HepG2 (cell line): ENCODE results near the gene ZFYVE26.

Source experiments
- CHD2 ChIP-seq: IDR thresholded peaks from 2 replicates; pipeline ENCODE4 v1.6.1; 2011; ENCODE audit warnings: low read depth, low read length, improper control_type of control experiment
- ELF3 ChIP-seq: IDR thresholded peaks from 2 replicates; pipeline ENCODE4 v1.6.1; 2016; ENCODE audit warnings: missing genetic modification reagents, missing compliant biosample characterization
- ESRRA ChIP-seq: sonication (generic); formaldehyde crosslinking; IDR thresholded peaks from 2 replicates; pipeline ENCODE4 v1.5.1; 2020; ENCODE audit warnings: mild to moderate bottlenecking, low read depth, missing genetic modification reagents
- FIP1L1 ChIP-seq: fragments of 200-400 bp; formaldehyde crosslinking; IDR thresholded peaks from 2 replicates; pipeline ENCODE4 v1.6.1; 2018; ENCODE audit warnings: low read depth, mild to moderate bottlenecking, low read length, moderate library complexity, borderline replicate concordance; ENCODE audit not compliant: insufficient read depth
- GABPB1 ChIP-seq: IDR thresholded peaks from 2 replicates; pipeline ENCODE4 v1.6.1; 2016; ENCODE audit warnings: mild to moderate bottlenecking, missing genetic modification reagents, moderate library complexity, missing compliant biosample characterization
- MED1 ChIP-seq: sonication (generic); formaldehyde crosslinking; IDR thresholded peaks from 2 replicates; pipeline ENCODE4 v1.4.0; 2020; ENCODE audit warnings: missing genetic modification reagents
- PHB2 ChIP-seq: fragments of 450-650 bp; IDR thresholded peaks from 2 replicates; pipeline ENCODE4 v1.6.1; 2018; ENCODE audit not compliant: partially characterized antibody
- PRPF4 ChIP-seq: fragments of 200-400 bp; formaldehyde crosslinking; IDR thresholded peaks from 2 replicates; pipeline ENCODE4 v1.6.1; 2016; ENCODE audit warnings: low read length, low read depth; ENCODE audit not compliant: poor library complexity, severe bottlenecking
- TFE3 ChIP-seq: IDR thresholded peaks from 2 replicates; pipeline ENCODE4 v1.6.1; 2016
- TSC22D2 ChIP-seq: sonication (generic); formaldehyde crosslinking; IDR thresholded peaks from 2 replicates; pipeline ENCODE4 v1.5.1; 2020; ENCODE audit warnings: missing genetic modification reagents, mild to moderate bottlenecking, borderline replicate concordance
- ZBTB21 ChIP-seq: sonication (generic); formaldehyde crosslinking; IDR thresholded peaks from 2 replicates; pipeline ENCODE4 v1.4.0; 2020; ENCODE audit warnings: missing genetic modification reagents
- ZNF256 ChIP-seq: sonication (generic); formaldehyde crosslinking; conservative IDR thresholded peaks from 2 replicates; pipeline ENCODE4 v1.4.0; 2020; ENCODE audit warnings: missing genetic modification reagents
- ZNF484 ChIP-seq: sonication (generic); formaldehyde crosslinking; IDR thresholded peaks from 2 replicates; pipeline ENCODE4 v1.5.1; 2020; ENCODE audit warnings: mild to moderate bottlenecking, low read depth, missing genetic modification reagents, borderline replicate concordance
- ZNF639 ChIP-seq: conservative IDR thresholded peaks from 2 replicates; pipeline ENCODE4 v1.6.1; 2018; ENCODE audit warnings: missing genetic modification reagents

- no peak for TF ChIP-seq ZBTB21
- TF ChIP-seq ZNF484 (CRISPR knock-in tag), result no peak
- TF ChIP-seq TSC22D2 (CRISPR knock-in tag), result no peak
- TF ChIP-seq TFE3, result no peak
- no peak for TF ChIP-seq CHD2
- TF ChIP-seq MED1 (CRISPR knock-in tag), result no peak
- TF ChIP-seq GABPB1 (CRISPR knock-in tag), result no peak
- no peak for TF ChIP-seq PRPF4
- TF ChIP-seq FIP1L1, result no peak
- TF ChIP-seq ELF3 (CRISPR knock-in tag), result no peak
- no peak for TF ChIP-seq PHB2
- no peak for TF ChIP-seq ESRRA (CRISPR knock-in tag)
- TF ChIP-seq ZNF256, result no peak
- TF ChIP-seq ZNF639, result no peak
Measured at GRCh38 chr14:67859169-67859749, 42.9 kb upstream of the ZFYVE26 start.
